ENCODE data around the gene BPIFB4.

The BPIFB4 gene

GRCh38 chr20:33127422-33128097 is 48.1 kb downstream of the BPIFB4 start:
- no peak overlapping the region for H3K9ac ChIP-seq (ENCODE audit: low read depth in 1 of 2, low read length in 2 of 2)
- no peak overlapping the region for H3K4me3 ChIP-seq (ENCODE audit: low read length in 2 of 2)
- no peaks in the 10 kb centered on the region for H3K9me3 ChIP-seq (ENCODE audit: control insufficient read depth in 2 of 2, low read length in 2 of 2)
- no peak overlapping the region for H3K27ac ChIP-seq (ENCODE audit: low read depth in 2 of 2, low read length in 2 of 2)
- H3K36me3 ChIP-seq (ENCODE audit: control insufficient read depth in 2 of 2, insufficient read depth in 2 of 2, low read length in 2 of 2), result no peaks in the 10 kb centered on the region
- no peaks in the 10 kb centered on the region for H3K4me1 ChIP-seq (ENCODE audit: control insufficient read depth in 2 of 2, insufficient read depth in 2 of 2, low read length in 2 of 2)
- H3K27me3 ChIP-seq (ENCODE audit: control insufficient read depth in 2 of 2, insufficient read depth in 2 of 2, low read length in 2 of 2), result no peaks in the 10 kb centered on the region

- no peaks in the 10 kb centered on the region for H3K4me1 ChIP-seq (ENCODE audit: control insufficient read depth in 2 of 2, insufficient read depth in 2 of 2, low read length in 2 of 2)
- no peak overlapping the region for H3K9ac ChIP-seq (ENCODE audit: low read depth in 1 of 2, low read length in 2 of 2)
- H3K27me3 ChIP-seq (ENCODE audit: control insufficient read depth in 2 of 2, insufficient read depth in 2 of 2, low read length in 2 of 2), result no peaks in the 10 kb centered on the region
- no peaks in the 10 kb centered on the region for H3K36me3 ChIP-seq (ENCODE audit: control insufficient read depth in 2 of 2, insufficient read depth in 2 of 2, low read length in 2 of 2)
- H3K27ac ChIP-seq (ENCODE audit: low read depth in 2 of 2, low read length in 2 of 2), result no peak overlapping the region
- no peaks in the 10 kb centered on the region for H3K9me3 ChIP-seq (ENCODE audit: control insufficient read depth in 2 of 2, low read length in 2 of 2)
- no peak overlapping the region for H3K4me3 ChIP-seq (ENCODE audit: low read length in 2 of 2)
These were observed 51.2 kb downstream of the BPIFB4 start for GRCh38 chr20:33130568-33131061.

- no peak overlapping the region for H3K4me3 ChIP-seq (ENCODE audit: low read length in 2 of 2)
- H3K9me3 ChIP-seq (ENCODE audit: control insufficient read depth in 2 of 2, low read length in 2 of 2), result no peaks in the 10 kb centered on the region
- no peaks in the 10 kb centered on the region for H3K36me3 ChIP-seq (ENCODE audit: control insufficient read depth in 2 of 2, insufficient read depth in 2 of 2, low read length in 2 of 2)
- H3K27ac ChIP-seq (ENCODE audit: low read depth in 2 of 2, low read length in 2 of 2), result no peak overlapping the region
- no peaks in the 10 kb centered on the region for H3K27me3 ChIP-seq (ENCODE audit: control insufficient read depth in 2 of 2, insufficient read depth in 2 of 2, low read length in 2 of 2)
- H3K9ac ChIP-seq (ENCODE audit: low read depth in 1 of 2, low read length in 2 of 2), result no peak overlapping the region
- H3K4me1 ChIP-seq (ENCODE audit: control insufficient read depth in 2 of 2, insufficient read depth in 2 of 2, low read length in 2 of 2), result no peaks in the 10 kb centered on the region
These were observed 52.6 kb downstream of the BPIFB4 start for GRCh38 chr20:33131949-33132473.

- no peak overlapping the region for H3K9ac ChIP-seq (ENCODE audit: low read depth in 1 of 2, low read length in 2 of 2)
- no peak overlapping the region for H3K27ac ChIP-seq (ENCODE audit: low read depth in 2 of 2, low read length in 2 of 2)
- no peaks in the 10 kb centered on the region for H3K9me3 ChIP-seq (ENCODE audit: control insufficient read depth in 2 of 2, low read length in 2 of 2)
- no peaks in the 10 kb centered on the region for H3K4me1 ChIP-seq (ENCODE audit: control insufficient read depth in 2 of 2, insufficient read depth in 2 of 2, low read length in 2 of 2)
- H3K36me3 ChIP-seq (ENCODE audit: control insufficient read depth in 2 of 2, insufficient read depth in 2 of 2, low read length in 2 of 2), result no peaks in the 10 kb centered on the region
- no peaks in the 10 kb centered on the region for H3K27me3 ChIP-seq (ENCODE audit: control insufficient read depth in 2 of 2, insufficient read depth in 2 of 2, low read length in 2 of 2)
- H3K4me3 ChIP-seq (ENCODE audit: low read length in 2 of 2), result no peak overlapping the region
These were observed 53.3 kb downstream of the BPIFB4 start for GRCh38 chr20:33132513-33133372.

- Histone ChIP-seq H3K27ac (ENCODE audit: low read depth in 2 of 2, low read length in 2 of 2) (no peak overlapping the region), H3K4me3 (ENCODE audit: low read length in 2 of 2) (no peak overlapping the region), H3K36me3 (ENCODE audit: control insufficient read depth in 2 of 2, insufficient read depth in 2 of 2, low read length in 2 of 2) (no peaks in the 10 kb centered on the region), H3K9ac (ENCODE audit: low read depth in 1 of 2, low read length in 2 of 2) (no peak overlapping the region), H3K4me1 (ENCODE audit: control insufficient read depth in 2 of 2, insufficient read depth in 2 of 2, low read length in 2 of 2) (no peaks in the 10 kb centered on the region), H3K9me3 (ENCODE audit: control insufficient read depth in 2 of 2, low read length in 2 of 2) (no peaks in the 10 kb centered on the region), H3K27me3 (ENCODE audit: control insufficient read depth in 2 of 2, insufficient read depth in 2 of 2, low read length in 2 of 2) (no peaks in the 10 kb centered on the region)
These were observed 54.0 kb downstream of the BPIFB4 start for GRCh38 chr20:33133373-33133941.

- Histone ChIP-seq H3K27me3 (ENCODE audit: control insufficient read depth in 2 of 2, insufficient read depth in 2 of 2, low read length in 2 of 2) (no peaks in the 10 kb centered on the region), H3K36me3 (ENCODE audit: control insufficient read depth in 2 of 2, insufficient read depth in 2 of 2, low read length in 2 of 2) (no peaks in the 10 kb centered on the region), H3K9me3 (ENCODE audit: control insufficient read depth in 2 of 2, low read length in 2 of 2) (no peaks in the 10 kb centered on the region), H3K4me3 (ENCODE audit: low read length in 2 of 2) (no peak overlapping the region), H3K4me1 (ENCODE audit: control insufficient read depth in 2 of 2, insufficient read depth in 2 of 2, low read length in 2 of 2) (no peaks in the 10 kb centered on the region), H3K9ac (ENCODE audit: low read depth in 1 of 2, low read length in 2 of 2) (no peak overlapping the region), H3K27ac (ENCODE audit: low read depth in 2 of 2, low read length in 2 of 2) (no peak overlapping the region)
These were observed 57.8 kb downstream of the BPIFB4 start for GRCh38 chr20:33137195-33137594.

- Histone ChIP-seq H3K9ac (ENCODE audit: low read depth in 1 of 2, low read length in 2 of 2) (no peak overlapping the region), H3K4me1 (ENCODE audit: control insufficient read depth in 2 of 2, insufficient read depth in 2 of 2, low read length in 2 of 2) (no peaks in the 10 kb centered on the region), H3K27ac (ENCODE audit: low read depth in 2 of 2, low read length in 2 of 2) (no peak overlapping the region), H3K9me3 (ENCODE audit: control insufficient read depth in 2 of 2, low read length in 2 of 2) (no peaks in the 10 kb centered on the region), H3K27me3 (ENCODE audit: control insufficient read depth in 2 of 2, insufficient read depth in 2 of 2, low read length in 2 of 2) (no peaks in the 10 kb centered on the region), H3K36me3 (ENCODE audit: control insufficient read depth in 2 of 2, insufficient read depth in 2 of 2, low read length in 2 of 2) (no peaks in the 10 kb centered on the region), H3K4me3 (ENCODE audit: low read length in 2 of 2) (no peak overlapping the region)
These were observed 60.0 kb downstream of the BPIFB4 start for GRCh38 chr20:33139467-33139866.

- no peak overlapping the region for H3K27ac ChIP-seq (ENCODE audit: low read depth in 2 of 2, low read length in 2 of 2)
These were observed 66.1 kb downstream of the BPIFB4 start for GRCh38 chr20:33145521-33145920.

GRCh38 chr20:33147299-33147698 is 67.9 kb downstream of the BPIFB4 start:
- Histone ChIP-seq H3K4me3 (ENCODE audit: low read length in 2 of 2) (no peak overlapping the region), H3K9ac (ENCODE audit: low read depth in 1 of 2, low read length in 2 of 2) (no peak overlapping the region), H3K4me1 (ENCODE audit: control insufficient read depth in 2 of 2, insufficient read depth in 2 of 2, low read length in 2 of 2) (no peaks in the 10 kb centered on the region), H3K27ac (ENCODE audit: low read depth in 2 of 2, low read length in 2 of 2) (no peak overlapping the region), H3K9me3 (ENCODE audit: control insufficient read depth in 2 of 2, low read length in 2 of 2) (no peaks in the 10 kb centered on the region), H3K36me3 (ENCODE audit: control insufficient read depth in 2 of 2, insufficient read depth in 2 of 2, low read length in 2 of 2) (no peaks in the 10 kb centered on the region), H3K27me3 (ENCODE audit: control insufficient read depth in 2 of 2, insufficient read depth in 2 of 2, low read length in 2 of 2) (peaks cover 0 to 4% of the 10 kb centered on the region in 2 donors)

More at GRCh38 chr20:33145521-33145920, 66.1 kb downstream of the BPIFB4 start:
- Histone ChIP-seq H3K9me3 (ENCODE audit: control insufficient read depth in 2 of 2, low read length in 2 of 2) (no peaks in the 10 kb centered on the region), H3K27me3 (ENCODE audit: control insufficient read depth in 2 of 2, insufficient read depth in 2 of 2, low read length in 2 of 2) (peaks cover 0 to 4% of the 10 kb centered on the region in 2 donors), H3K9ac (ENCODE audit: low read depth in 1 of 2, low read length in 2 of 2) (no peak overlapping the region), H3K4me1 (ENCODE audit: control insufficient read depth in 2 of 2, insufficient read depth in 2 of 2, low read length in 2 of 2) (no peaks in the 10 kb centered on the region), H3K36me3 (ENCODE audit: control insufficient read depth in 2 of 2, insufficient read depth in 2 of 2, low read length in 2 of 2) (no peaks in the 10 kb centered on the region), H3K4me3 (ENCODE audit: low read length in 2 of 2) (no peak overlapping the region)

- Histone ChIP-seq H3K27ac (ENCODE audit: low read depth in 2 of 2, low read length in 2 of 2) (no peak overlapping the region), H3K27me3 (ENCODE audit: control insufficient read depth in 2 of 2, insufficient read depth in 2 of 2, low read length in 2 of 2) (peaks cover 0 to 4% of the 10 kb centered on the region in 2 donors), H3K4me3 (ENCODE audit: low read length in 2 of 2) (no peak overlapping the region), H3K9ac (ENCODE audit: low read depth in 1 of 2, low read length in 2 of 2) (no peak overlapping the region), H3K9me3 (ENCODE audit: control insufficient read depth in 2 of 2, low read length in 2 of 2) (no peaks in the 10 kb centered on the region), H3K36me3 (ENCODE audit: control insufficient read depth in 2 of 2, insufficient read depth in 2 of 2, low read length in 2 of 2) (no peaks in the 10 kb centered on the region), H3K4me1 (ENCODE audit: control insufficient read depth in 2 of 2, insufficient read depth in 2 of 2, low read length in 2 of 2) (no peaks in the 10 kb centered on the region)
These were observed 68.6 kb downstream of the BPIFB4 start for GRCh38 chr20:33148040-33148439.
